DND-41 (cell line): ENCODE measurements around the gene IVNS1ABP.
A peak's percentile ranks its signal among the peaks of the same experiment; 100 is the strongest.

Source experiments
- ATAC-seq: fragments of 200-7000 bp; cut with Tn5 transposase; 3 replicates; pipeline ENCODE4 v1.9.1; 2021; ENCODE audit warnings: low read depth; ENCODE audit not compliant: insufficient read depth
- DNase-seq: peaks from one replicate; pipeline ENCODE4 v3.0.0-alpha.2; 2020
- H2AFZ ChIP-seq: 2 replicates; pipeline ENCODE4 v1.6.0; 2012; ENCODE audit warnings: low read depth, low read length
- H3K27ac ChIP-seq: 2 replicates; pipeline ENCODE4 v1.5.1; 2012; ENCODE audit warnings: low read length, inconsistent platforms
- H3K27me3 ChIP-seq: fragments of 200-600 bp; sonication (generic); 2 replicates; pipeline ENCODE4 v1.6.0; 2012; ENCODE audit warnings: low read length, mild to moderate bottlenecking, inconsistent platforms; ENCODE audit not compliant: insufficient read depth, poor library complexity
- H3K36me3 ChIP-seq: 2 replicates; pipeline ENCODE4 v1.5.1; 2012; ENCODE audit warnings: low read length, inconsistent platforms; ENCODE audit not compliant: insufficient read depth
- H3K4me1 ChIP-seq: 2 replicates; pipeline ENCODE4 v1.5.1; 2012; ENCODE audit warnings: mild to moderate bottlenecking, low read length; ENCODE audit not compliant: insufficient read depth
- H3K4me2 ChIP-seq: 2 replicates; pipeline ENCODE4 v1.6.0; 2012; ENCODE audit warnings: mild to moderate bottlenecking, moderate library complexity, low read length, inconsistent platforms; ENCODE audit not compliant: insufficient read depth
- H3K4me3 ChIP-seq, 2 experiments: fragments of 200-600 bp in 1 of 2; shearing (Covaris generic) in 1 of 2; 2 replicates each; pipeline ENCODE4 v1.5.1; 2012 to 2016; ENCODE audit warnings: inconsistent platforms in 2 of 2, low read length in 2 of 2, mild to moderate bottlenecking in 2 of 2, low read depth in 1 of 2, moderate library complexity in 1 of 2
- H3K79me2 ChIP-seq: 2 replicates; pipeline ENCODE4 v1.6.0; 2012; ENCODE audit warnings: low read length, inconsistent platforms; ENCODE audit not compliant: insufficient read depth
- H3K9ac ChIP-seq: 2 replicates; pipeline ENCODE4 v1.6.0; 2012; ENCODE audit warnings: low read depth, mild to moderate bottlenecking, inconsistent platforms, low read length, moderate library complexity
- H3K9me3 ChIP-seq: 2 replicates; pipeline ENCODE4 v1.5.1; 2012; ENCODE audit warnings: low read length, moderate library complexity, mild to moderate bottlenecking, inconsistent platforms; ENCODE audit not compliant: insufficient read depth, severe bottlenecking
- H4K20me1 ChIP-seq: 2 replicates; pipeline ENCODE4 v1.6.0; 2012; ENCODE audit warnings: low read length; ENCODE audit not compliant: insufficient read depth
- CTCF ChIP-seq: IDR thresholded peaks from 2 replicates; pipeline ENCODE4 v1.5.1; 2012; ENCODE audit warnings: borderline replicate concordance, low read length, moderate library complexity, mild to moderate bottlenecking; ENCODE audit not compliant: poor library complexity, severe bottlenecking; ENCODE audit errors: extremely low read depth
- EZH2 ChIP-seq: IDR thresholded peaks from 3 replicates; pipeline ENCODE4 v1.6.1; 2012; ENCODE audit warnings: borderline replicate concordance, low read depth, mild to moderate bottlenecking, moderate library complexity, low read length, inconsistent platforms; ENCODE audit not compliant: severe bottlenecking

The IVNS1ABP gene

GRCh38 chr1:185280589-185280988 is 36.5 kb downstream of the IVNS1ABP start:
- Histone ChIP-seq H3K4me3 (no peak overlapping the region), H3K79me2 (no peaks in the 10 kb centered on the region), H3K27ac (peak overlapping the region; percentile 2; the same call in 1 of the 2 replicates), H3K4me1 (peaks cover 15% of the 10 kb centered on the region), H3K9me3 (no peaks in the 10 kb centered on the region), H3K9ac (no peak overlapping the region), H3K4me2 (no peak overlapping the region), H2AFZ (no peak overlapping the region), H4K20me1 (no peaks in the 10 kb centered on the region), H3K36me3 (no peaks in the 10 kb centered on the region), H3K27me3 (no peaks in the 10 kb centered on the region)
- TF ChIP-seq EZH2: no peak
- TF ChIP-seq CTCF: no peak
- DNase-seq: no peak
- ATAC-seq: no peak

- Histone ChIP-seq H3K27me3 (no peaks in the 10 kb centered on the region), H3K27ac (no peak overlapping the region), H3K4me1 (peaks cover 15% of the 10 kb centered on the region), H3K36me3 (no peaks in the 10 kb centered on the region), H3K9me3 (no peaks in the 10 kb centered on the region), H3K4me2 (no peak overlapping the region), H2AFZ (no peak overlapping the region), H3K4me3 (no peak overlapping the region), H3K79me2 (no peaks in the 10 kb centered on the region), H4K20me1 (no peaks in the 10 kb centered on the region), H3K9ac (no peak overlapping the region)
- no peak for TF ChIP-seq EZH2
- no peak for TF ChIP-seq CTCF
- DNase-seq (no peak), ATAC-seq (no peak)
Observed at GRCh38 chr1:185279571-185279970, 37.5 kb downstream of the IVNS1ABP start.

- no peaks in the 10 kb centered on the region for H3K36me3 ChIP-seq
- no peaks in the 10 kb centered on the region for H3K79me2 ChIP-seq
- H3K27ac ChIP-seq: no peak overlapping the region
- TF ChIP-seq EZH2: no peak
- no peak for TF ChIP-seq CTCF
- no peaks in the 10 kb centered on the region for H3K4me1 ChIP-seq
- DNase-seq: no peak
- H3K4me2 ChIP-seq: no peak overlapping the region
- H4K20me1 ChIP-seq: no peaks in the 10 kb centered on the region
- no peaks in the 10 kb centered on the region for H3K9me3 ChIP-seq
- H2AFZ ChIP-seq: no peak overlapping the region
- no peak for ATAC-seq
- H3K27me3 ChIP-seq: no peaks in the 10 kb centered on the region
- H3K9ac ChIP-seq: no peak overlapping the region
- H3K4me3 ChIP-seq: no peak overlapping the region
Observed at GRCh38 chr1:185271921-185272320, 45.1 kb downstream of the IVNS1ABP start.

- no peaks in the 10 kb centered on the region for H3K27me3 ChIP-seq
- H2AFZ ChIP-seq: no peak overlapping the region
- no peak for ATAC-seq
- H3K4me1 ChIP-seq: no peaks in the 10 kb centered on the region
- TF ChIP-seq CTCF: no peak
- no peak for TF ChIP-seq EZH2
- no peaks in the 10 kb centered on the region for H3K79me2 ChIP-seq
- H4K20me1 ChIP-seq: no peaks in the 10 kb centered on the region
- no peak overlapping the region for H3K4me2 ChIP-seq
- H3K9me3 ChIP-seq: no peaks in the 10 kb centered on the region
- H3K4me3 ChIP-seq: no peak overlapping the region
- no peaks in the 10 kb centered on the region for H3K36me3 ChIP-seq
- no peak for DNase-seq
- H3K27ac ChIP-seq: no peak overlapping the region
- H3K9ac ChIP-seq: no peak overlapping the region
Observed at GRCh38 chr1:185268352-185268751, 48.7 kb downstream of the IVNS1ABP start.
